VCaP (cell line): ENCODE data around the gene PVR.

ENCODE experiments used
- H3K27ac ChIP-seq: fragments of 450-650 bp; 2 replicates; pipeline ENCODE4 v1.5.1; 2017
- TF ChIP-seq, protein P1 (sequence below): fragments of 450-650 bp; conservative IDR thresholded peaks from 2 replicates; pipeline ENCODE4 v1.5.1; 2017; ENCODE audit warnings: mild to moderate bottlenecking, moderate library complexity

PVR gene

DNA sequence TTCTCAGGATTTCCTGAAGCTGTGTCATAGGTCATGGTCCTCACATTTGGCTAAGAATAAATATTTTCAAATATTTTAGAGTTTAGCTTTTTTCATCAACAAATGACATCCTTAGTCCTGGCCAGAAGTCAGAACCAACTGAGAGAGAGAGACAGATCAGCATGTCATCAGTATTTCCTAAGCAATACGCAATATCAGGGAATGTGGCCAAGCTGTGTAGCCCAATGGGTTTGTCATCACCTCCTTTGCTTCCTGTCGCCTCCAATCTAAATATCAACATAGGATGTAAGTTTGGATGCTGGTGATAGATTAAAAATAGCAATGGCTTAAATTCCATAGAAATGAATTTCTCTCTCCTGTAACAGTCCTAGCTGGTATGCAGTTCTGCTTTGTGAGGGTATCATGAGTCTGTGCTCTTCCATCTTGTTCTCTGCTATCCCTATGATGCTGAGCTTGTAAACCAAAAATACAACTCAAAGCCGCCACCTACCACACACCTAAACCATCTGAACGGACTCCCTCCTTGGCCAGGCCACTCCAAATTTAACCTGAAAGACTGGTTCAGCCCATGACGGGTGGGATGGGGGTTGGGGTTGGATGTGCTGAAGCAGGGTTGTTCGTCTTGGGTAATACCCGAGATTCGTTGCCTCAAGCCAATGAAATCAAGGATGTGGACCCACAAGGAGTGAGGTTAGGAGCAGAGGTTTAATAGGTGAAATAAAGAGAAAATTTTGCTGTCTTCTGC, 40.3 kb upstream of the PVR start:
- TF ChIP-seq, protein P1, sequence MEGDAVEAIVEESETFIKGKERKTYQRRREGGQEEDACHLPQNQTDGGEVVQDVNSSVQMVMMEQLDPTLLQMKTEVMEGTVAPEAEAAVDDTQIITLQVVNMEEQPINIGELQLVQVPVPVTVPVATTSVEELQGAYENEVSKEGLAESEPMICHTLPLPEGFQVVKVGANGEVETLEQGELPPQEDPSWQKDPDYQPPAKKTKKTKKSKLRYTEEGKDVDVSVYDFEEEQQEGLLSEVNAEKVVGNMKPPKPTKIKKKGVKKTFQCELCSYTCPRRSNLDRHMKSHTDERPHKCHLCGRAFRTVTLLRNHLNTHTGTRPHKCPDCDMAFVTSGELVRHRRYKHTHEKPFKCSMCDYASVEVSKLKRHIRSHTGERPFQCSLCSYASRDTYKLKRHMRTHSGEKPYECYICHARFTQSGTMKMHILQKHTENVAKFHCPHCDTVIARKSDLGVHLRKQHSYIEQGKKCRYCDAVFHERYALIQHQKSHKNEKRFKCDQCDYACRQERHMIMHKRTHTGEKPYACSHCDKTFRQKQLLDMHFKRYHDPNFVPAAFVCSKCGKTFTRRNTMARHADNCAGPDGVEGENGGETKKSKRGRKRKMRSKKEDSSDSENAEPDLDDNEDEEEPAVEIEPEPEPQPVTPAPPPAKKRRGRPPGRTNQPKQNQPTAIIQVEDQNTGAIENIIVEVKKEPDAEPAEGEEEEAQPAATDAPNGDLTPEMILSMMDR = no peak

DNA sequence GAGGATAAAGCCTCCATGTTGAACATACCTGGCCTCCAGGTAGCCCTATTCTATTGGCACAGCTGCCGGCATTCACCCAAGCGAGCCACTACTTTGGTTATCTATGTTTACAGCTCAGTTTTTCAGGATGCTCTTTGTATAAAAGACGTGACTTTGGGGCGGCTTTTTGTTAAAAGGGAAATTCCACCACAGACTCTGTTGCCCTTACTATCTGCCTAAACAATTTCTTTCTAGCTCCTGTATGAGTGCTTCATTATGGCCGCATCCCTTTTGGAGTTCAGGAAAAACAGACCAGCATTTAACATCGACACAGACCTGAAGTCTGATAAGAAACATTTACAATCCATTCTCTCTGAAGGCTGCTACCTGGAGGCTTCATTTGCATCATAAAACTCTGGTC, 39.5 kb upstream of the PVR start:
- TF ChIP-seq, protein P1 = no peak
- no peak overlapping the region for H3K27ac ChIP-seq

More for the DNA sequence above, 40.3 kb upstream of the PVR start:
- no peak overlapping the region for H3K27ac ChIP-seq

DNA sequence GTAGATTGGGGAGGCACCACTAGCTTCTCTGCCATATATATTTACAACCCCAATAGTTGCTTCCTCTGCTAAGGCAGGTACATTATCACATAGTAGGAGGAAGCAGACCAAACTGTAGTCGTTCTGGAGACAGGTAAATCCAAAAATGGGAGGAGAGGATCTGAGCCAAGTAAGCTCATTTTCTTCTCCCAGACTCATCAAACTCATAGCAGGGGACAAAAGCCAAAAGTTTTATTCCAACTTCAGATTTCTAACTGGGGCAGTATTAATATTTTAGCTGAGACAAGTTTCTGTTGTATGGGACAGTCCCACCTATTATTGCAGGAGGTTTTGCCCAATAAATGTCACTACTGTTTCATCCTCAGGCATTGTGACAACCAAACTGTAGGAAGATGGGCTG, 38.2 kb upstream of the PVR start:
- no peak overlapping the region for H3K27ac ChIP-seq
- TF ChIP-seq, protein P1 = no peak

DNA sequence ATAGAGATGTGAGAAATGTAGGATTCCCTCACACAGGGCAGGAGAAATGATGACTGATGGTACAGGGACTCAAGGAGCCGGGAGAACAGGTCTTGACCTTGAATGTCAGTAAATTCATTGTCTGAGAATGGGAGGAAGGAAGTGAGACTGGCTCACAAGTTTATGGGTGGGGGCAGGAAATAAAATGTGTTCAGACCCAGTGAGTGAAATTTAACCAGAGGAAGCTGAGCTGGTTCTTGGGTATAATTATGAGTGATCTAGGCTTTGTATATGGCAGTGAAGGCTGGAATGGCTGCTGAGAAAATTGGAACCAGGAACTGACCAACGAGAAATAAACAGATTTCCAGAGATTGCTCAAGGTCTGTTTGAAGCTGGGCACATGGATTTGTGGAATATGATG, 36.7 kb upstream of the PVR start:
- H3K27ac ChIP-seq = peak overlapping the region; percentile 30

DNA sequence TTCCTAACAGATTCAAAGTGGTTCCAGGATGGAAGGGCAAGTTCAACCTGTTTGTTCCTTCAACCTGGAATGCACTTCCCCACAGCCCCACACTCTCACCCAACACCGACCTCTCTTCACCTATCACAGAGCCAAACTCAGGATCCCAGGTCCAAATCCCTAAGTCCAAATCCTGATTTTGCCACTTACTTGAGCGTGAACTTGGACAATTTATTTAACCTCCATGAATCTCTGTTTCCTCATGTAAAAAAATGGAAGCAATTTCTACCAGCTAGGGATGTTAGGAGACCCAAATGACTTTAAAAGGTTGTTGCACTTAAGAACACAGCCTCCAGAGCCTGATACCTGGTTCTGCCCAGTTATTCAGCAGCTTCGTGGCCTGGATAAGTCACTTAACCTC, 35.8 kb upstream of the PVR start:
- H3K27ac ChIP-seq = no peak overlapping the region; the same call in 1 of the 2 replicates
- TF ChIP-seq, protein P1 = no peak

More for the DNA sequence above, 36.7 kb upstream of the PVR start:
- TF ChIP-seq, protein P1 = no peak

DNA sequence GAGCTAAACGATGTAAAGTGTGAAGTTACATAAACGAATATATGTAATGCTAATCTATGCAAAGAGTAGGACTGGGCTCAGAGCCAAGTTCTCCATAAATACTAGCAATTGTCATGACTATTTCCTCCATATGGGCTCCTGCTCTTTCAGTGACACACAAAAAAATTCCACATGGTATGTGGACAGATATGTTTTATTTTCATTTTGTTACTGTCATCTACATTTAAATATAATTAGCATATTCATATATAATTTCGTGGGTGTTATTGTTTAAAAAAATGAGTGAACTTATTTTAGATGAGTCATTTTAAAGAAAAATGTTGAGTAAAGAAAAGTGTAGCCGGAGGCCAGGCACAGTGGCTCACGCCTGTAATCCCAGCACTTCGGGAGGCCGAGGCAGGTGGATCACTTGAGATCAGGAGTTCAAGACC, 35.3 kb upstream of the PVR start:
- no peak overlapping the region; the same call in 1 of the 2 replicates for H3K27ac ChIP-seq
- TF ChIP-seq, protein P1 = no peak

DNA sequence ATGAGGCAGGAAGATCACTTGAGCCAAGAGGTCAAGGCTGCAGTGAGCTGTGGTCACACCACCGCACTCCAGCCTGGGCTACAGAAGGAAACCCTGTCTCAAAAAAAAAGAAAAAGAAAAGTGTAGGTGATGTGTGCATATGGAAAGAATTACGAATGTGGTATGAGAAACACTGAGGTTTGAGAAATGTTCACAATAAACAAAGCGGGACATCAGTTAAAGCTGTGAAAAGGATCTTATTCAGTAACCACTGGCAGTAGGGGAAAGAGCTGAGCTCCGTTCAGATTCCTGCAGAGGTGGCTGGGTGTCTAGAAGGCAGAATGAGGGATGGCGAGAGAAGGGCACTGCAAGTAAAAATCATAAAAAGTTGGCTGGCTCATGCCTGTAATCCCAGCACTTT, 34.5 kb upstream of the PVR start:
- no peak overlapping the region for H3K27ac ChIP-seq
- TF ChIP-seq, protein P1 = no peak
